Measurements from ENCODE around the gene SLC35F2.
"Not testable (repeated sequence)": the region's sequence is repeated elsewhere in the genome, so short reads cannot be mapped to it uniquely, and the experiment has no call there.

SLC35F2 gene

DNA sequence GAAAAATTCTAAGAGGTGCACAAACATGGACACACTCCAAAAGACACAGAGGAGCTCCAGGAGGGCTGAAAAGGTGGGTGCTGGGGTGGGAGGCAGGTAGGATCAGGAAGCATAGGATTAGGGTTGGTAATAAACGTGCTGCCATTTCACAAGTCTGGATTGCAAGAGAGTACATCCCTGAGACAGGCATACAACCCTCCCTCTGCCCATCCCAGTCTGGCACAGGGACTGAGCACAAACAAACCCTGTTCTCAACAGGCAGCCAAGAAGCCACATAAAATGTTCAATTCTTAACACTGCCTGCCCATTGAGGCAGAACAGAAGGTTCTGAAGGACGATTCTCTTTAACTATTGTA lies 18.5 kb downstream of the SLC35F2 start:
- Histone ChIP-seq H3K4me2 (ENCODE audit: low read length) (peak overlapping the region; percentile 44), H2BK12ac (ENCODE audit: low read length) (peak overlapping the region; percentile 86), H3K9ac (ENCODE audit: low read length) (no peak overlapping the region), H2BK120ac (ENCODE audit: insufficient read depth, low read length, poor library complexity) (peak overlapping the region; percentile 91), H3K79me2 (ENCODE audit: control insufficient read depth, insufficient read depth, low read length, poor library complexity) (peaks cover 13% of the 10 kb centered on the region), H3K36me3 (ENCODE audit: control insufficient read depth in 1 of 2, insufficient read depth in 2 of 2, low read length in 2 of 2) (no peaks in the 10 kb centered on the region), H3K23ac (ENCODE audit: low read length) (no peak overlapping the region), H2BK5ac (ENCODE audit: low read depth, low read length, poor library complexity) (peak overlapping the region; percentile 94), H3K27ac (ENCODE audit: low read depth, low read length) (peak overlapping the region; percentile 93), H4K8ac (ENCODE audit: low read depth, low read length) (peak overlapping the region; percentile 73), H3K79me1 (ENCODE audit: low read length) (peaks cover 30% of the 10 kb centered on the region), H2AFZ (ENCODE audit: insufficient read depth, low read length, poor library complexity) (peak overlapping the region; percentile 19), H4K12ac (ENCODE audit: low read depth, low read length) (peak overlapping the region; percentile 17), H3K18ac (ENCODE audit: low read length) (peak overlapping the region; percentile 93), H3K9me3 (ENCODE audit: insufficient read depth, low read depth, low read length) (no peaks in the 10 kb centered on the region), H3K4me3 (ENCODE audit: low read depth, low read length) (no peak overlapping the region), H2AK5ac (ENCODE audit: low read length) (peak overlapping the region; percentile 98), H3K14ac (ENCODE audit: low read length) (peak overlapping the region; percentile 76), H3K27me3 (ENCODE audit: insufficient read depth, low read length) (no peaks in the 10 kb centered on the region), H3K4me1 (ENCODE audit: control insufficient read depth in 1 of 2, insufficient read depth in 2 of 2, low read length in 2 of 2) (peaks cover 23 to 29% of the 10 kb centered on the region in 2 experiments), H4K91ac (ENCODE audit: low read depth, low read length) (peak overlapping the region; percentile 93), H3K4ac (ENCODE audit: low read depth, low read length) (peak overlapping the region; percentile 92)
- no CpG with 5 or more reads among the region's 2 CpGs for WGBS (ENCODE audit: extremely low coverage, insufficient coverage, insufficient read length)
- no peak for DNase-seq

DNA sequence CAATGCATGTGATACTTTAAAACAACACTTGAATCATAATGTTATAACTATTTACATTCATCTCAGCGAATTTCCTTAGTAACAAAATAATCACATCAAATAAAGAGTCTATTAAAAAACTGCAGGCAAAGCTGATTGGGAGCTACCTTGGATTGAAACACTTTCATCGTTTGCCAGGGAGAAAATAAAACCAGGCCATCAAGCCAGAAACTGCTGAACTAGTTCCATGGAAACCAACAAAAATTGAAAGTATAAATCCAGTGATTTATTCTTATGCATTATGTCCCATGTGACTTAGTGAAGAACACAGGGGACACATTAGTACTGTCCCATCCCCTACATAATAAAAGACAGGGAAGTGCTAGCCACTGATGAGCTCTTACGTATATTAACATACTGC lies 21.7 kb downstream of the SLC35F2 start:
- Histone ChIP-seq H2AK5ac (ENCODE audit: low read length) (no peak overlapping the region), H4K12ac (ENCODE audit: low read depth, low read length) (no peak overlapping the region), H4K91ac (ENCODE audit: low read depth, low read length) (no peak overlapping the region), H3K4me3 (ENCODE audit: low read depth, low read length) (no peak overlapping the region), H3K27ac (ENCODE audit: low read depth, low read length) (no peak overlapping the region), H3K36me3 (ENCODE audit: control insufficient read depth in 1 of 2, insufficient read depth in 2 of 2, low read length in 2 of 2) (no peaks in the 10 kb centered on the region), H3K79me1 (ENCODE audit: low read length) (peaks cover 23% of the 10 kb centered on the region), H3K4me2 (ENCODE audit: low read length) (no peak overlapping the region), H2BK12ac (ENCODE audit: low read length) (no peak overlapping the region), H2BK5ac (ENCODE audit: low read depth, low read length, poor library complexity) (no peak overlapping the region), H3K4me1 (ENCODE audit: control insufficient read depth in 1 of 2, insufficient read depth in 2 of 2, low read length in 2 of 2) (peaks cover 18 to 27% of the 10 kb centered on the region in 2 experiments), H2BK120ac (ENCODE audit: insufficient read depth, low read length, poor library complexity) (no peak overlapping the region), H3K18ac (ENCODE audit: low read length) (no peak overlapping the region), H2AFZ (ENCODE audit: insufficient read depth, low read length, poor library complexity) (no peak overlapping the region), H3K9me3 (ENCODE audit: insufficient read depth, low read depth, low read length) (no peaks in the 10 kb centered on the region), H3K4ac (ENCODE audit: low read depth, low read length) (no peak overlapping the region), H3K23ac (ENCODE audit: low read length) (no peak overlapping the region), H3K9ac (ENCODE audit: low read length) (no peak overlapping the region), H3K79me2 (ENCODE audit: control insufficient read depth, insufficient read depth, low read length, poor library complexity) (peaks cover 12% of the 10 kb centered on the region), H4K8ac (ENCODE audit: low read depth, low read length) (no peak overlapping the region), H3K14ac (ENCODE audit: low read length) (no peak overlapping the region), H3K27me3 (ENCODE audit: insufficient read depth, low read length) (no peaks in the 10 kb centered on the region)
- no peak for DNase-seq
- no CpG with 5 or more reads among the region's 3 CpGs for WGBS (ENCODE audit: extremely low coverage, insufficient coverage, insufficient read length)

DNA sequence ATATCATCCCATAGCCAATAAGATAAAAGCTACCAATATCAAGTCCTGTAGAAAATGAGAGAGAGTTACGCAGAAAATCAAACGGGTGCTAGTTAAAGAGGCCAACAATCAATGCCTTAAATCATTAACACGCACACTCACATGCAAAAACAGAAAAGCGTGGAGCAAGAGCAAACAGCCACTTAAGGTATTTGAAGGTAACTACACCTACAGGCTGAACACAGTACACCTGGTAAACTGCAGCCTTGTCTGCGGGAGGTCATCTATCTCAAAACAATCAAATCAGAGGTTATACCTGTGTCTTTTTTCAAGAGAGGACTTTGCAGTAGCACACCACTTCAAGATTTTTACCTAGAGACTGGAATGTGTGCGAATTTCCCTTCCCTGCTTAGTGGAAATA lies 23.6 kb downstream of the SLC35F2 start:
- Histone ChIP-seq H3K36me3 (ENCODE audit: control insufficient read depth in 1 of 2, insufficient read depth in 2 of 2, low read length in 2 of 2) (peaks cover 0 to 2% of the 10 kb centered on the region in 2 experiments), H3K4me1 (ENCODE audit: control insufficient read depth in 1 of 2, insufficient read depth in 2 of 2, low read length in 2 of 2) (peaks cover 5 to 19% of the 10 kb centered on the region in 2 experiments), H3K14ac (ENCODE audit: low read length) (no peak overlapping the region), H4K91ac (ENCODE audit: low read depth, low read length) (no peak overlapping the region), H3K4ac (ENCODE audit: low read depth, low read length) (no peak overlapping the region), H4K8ac (ENCODE audit: low read depth, low read length) (no peak overlapping the region), H2BK5ac (ENCODE audit: low read depth, low read length, poor library complexity) (no peak overlapping the region), H2BK12ac (ENCODE audit: low read length) (no peak overlapping the region), H3K79me1 (ENCODE audit: low read length) (peaks cover 9% of the 10 kb centered on the region), H2AFZ (ENCODE audit: insufficient read depth, low read length, poor library complexity) (no peak overlapping the region), H2AK5ac (ENCODE audit: low read length) (no peak overlapping the region), H3K23ac (ENCODE audit: low read length) (no peak overlapping the region), H2BK120ac (ENCODE audit: insufficient read depth, low read length, poor library complexity) (no peak overlapping the region), H3K9ac (ENCODE audit: low read length) (no peak overlapping the region), H4K12ac (ENCODE audit: low read depth, low read length) (no peak overlapping the region), H3K4me2 (ENCODE audit: low read length) (no peak overlapping the region), H3K9me3 (ENCODE audit: insufficient read depth, low read depth, low read length) (no peaks in the 10 kb centered on the region), H3K27ac (ENCODE audit: low read depth, low read length) (no peak overlapping the region), H3K4me3 (ENCODE audit: low read depth, low read length) (no peak overlapping the region), H3K27me3 (ENCODE audit: insufficient read depth, low read length) (no peaks in the 10 kb centered on the region), H3K18ac (ENCODE audit: low read length) (no peak overlapping the region), H3K79me2 (ENCODE audit: control insufficient read depth, insufficient read depth, low read length, poor library complexity) (peaks cover 7% of the 10 kb centered on the region)
- WGBS (ENCODE audit: extremely low coverage, insufficient coverage, insufficient read length) = no CpG with 5 or more reads among the region's 6 CpGs
- DNase-seq = no peak

DNA sequence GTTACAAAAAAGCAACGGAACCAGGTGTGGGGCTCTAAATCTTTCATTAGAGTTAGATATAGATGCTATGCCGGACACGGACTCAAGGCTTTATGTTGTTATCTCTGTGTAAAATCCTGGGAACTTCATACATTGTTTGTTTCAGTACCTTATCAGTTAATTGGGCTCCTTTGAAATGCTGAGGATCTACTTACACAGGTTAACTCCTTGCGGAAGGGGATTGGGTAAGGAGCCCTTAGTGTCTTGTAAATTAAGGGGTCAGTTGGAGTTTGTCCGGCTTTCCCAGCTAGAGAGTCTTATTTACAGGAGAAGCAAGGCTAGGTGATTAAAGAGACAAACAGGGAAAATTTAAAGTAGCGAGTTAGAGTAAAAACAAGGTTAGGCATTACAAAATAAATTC lies 24.7 kb downstream of the SLC35F2 start:
- H3K27ac ChIP-seq (ENCODE audit: low read depth, low read length); H3K79me1 ChIP-seq (ENCODE audit: low read length); H2BK12ac ChIP-seq (ENCODE audit: low read length); H4K12ac ChIP-seq (ENCODE audit: low read depth, low read length); H4K8ac ChIP-seq (ENCODE audit: low read depth, low read length); H2BK120ac ChIP-seq (ENCODE audit: insufficient read depth, low read length, poor library complexity); H3K36me3 ChIP-seq (ENCODE audit: control insufficient read depth in 1 of 2, insufficient read depth in 2 of 2, low read length in 2 of 2); H3K18ac ChIP-seq (ENCODE audit: low read length); H3K9ac ChIP-seq (ENCODE audit: low read length); H3K4ac ChIP-seq (ENCODE audit: low read depth, low read length); H2AK5ac ChIP-seq (ENCODE audit: low read length); H2BK5ac ChIP-seq (ENCODE audit: low read depth, low read length, poor library complexity); H3K4me3 ChIP-seq (ENCODE audit: low read depth, low read length); H3K9me3 ChIP-seq (ENCODE audit: insufficient read depth, low read depth, low read length); H3K14ac ChIP-seq (ENCODE audit: low read length); H3K79me2 ChIP-seq (ENCODE audit: control insufficient read depth, insufficient read depth, low read length, poor library complexity); DNase-seq; H3K27me3 ChIP-seq (ENCODE audit: insufficient read depth, low read length); H3K4me2 ChIP-seq (ENCODE audit: low read length); H3K23ac ChIP-seq (ENCODE audit: low read length); H2AFZ ChIP-seq (ENCODE audit: insufficient read depth, low read length, poor library complexity); H4K91ac ChIP-seq (ENCODE audit: low read depth, low read length): not testable (repeated sequence)
- no CpG with 5 or more reads among the region's 6 CpGs for WGBS (ENCODE audit: extremely low coverage, insufficient coverage, insufficient read length)
- H3K4me1 ChIP-seq (ENCODE audit: control insufficient read depth in 1 of 2, insufficient read depth in 2 of 2, low read length in 2 of 2) = peaks cover under 1 to 10% of the 10 kb centered on the region in 2 experiments
